GM12872 (cell line): ENCODE results near the gene GPC6.

ENCODE experiments used
- TF ChIP-seq, protein P1 (sequence below): IDR thresholded peaks from 3 replicates; pipeline ENCODE4 v1.5.1; 2011; ENCODE audit warnings: low read depth, mild to moderate bottlenecking, low read length, moderate library complexity; ENCODE audit not compliant: insufficient read depth

Gene GPC6

DNA sequence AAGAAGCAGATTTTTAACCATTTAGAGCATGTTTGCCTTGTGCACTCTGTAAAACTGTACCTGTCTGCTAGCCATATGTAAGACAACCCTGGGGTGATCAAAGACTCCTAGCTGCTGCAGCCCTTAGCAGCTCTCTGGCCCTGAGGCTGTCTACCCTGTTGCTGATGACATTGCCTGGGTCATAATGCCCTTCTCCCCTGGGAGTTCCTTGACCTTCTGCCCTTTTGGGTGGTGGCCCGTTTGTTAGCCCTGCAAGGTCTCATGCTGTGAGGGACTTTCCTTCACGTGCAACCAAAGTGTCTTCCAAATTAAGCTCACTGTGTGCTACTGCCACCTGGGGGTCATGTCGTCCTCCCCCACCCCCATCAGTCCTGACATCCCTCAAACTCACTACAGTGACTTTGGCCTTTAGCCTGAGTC, 7.4 kb downstream of the GPC6 start:
- TF ChIP-seq, protein P1, sequence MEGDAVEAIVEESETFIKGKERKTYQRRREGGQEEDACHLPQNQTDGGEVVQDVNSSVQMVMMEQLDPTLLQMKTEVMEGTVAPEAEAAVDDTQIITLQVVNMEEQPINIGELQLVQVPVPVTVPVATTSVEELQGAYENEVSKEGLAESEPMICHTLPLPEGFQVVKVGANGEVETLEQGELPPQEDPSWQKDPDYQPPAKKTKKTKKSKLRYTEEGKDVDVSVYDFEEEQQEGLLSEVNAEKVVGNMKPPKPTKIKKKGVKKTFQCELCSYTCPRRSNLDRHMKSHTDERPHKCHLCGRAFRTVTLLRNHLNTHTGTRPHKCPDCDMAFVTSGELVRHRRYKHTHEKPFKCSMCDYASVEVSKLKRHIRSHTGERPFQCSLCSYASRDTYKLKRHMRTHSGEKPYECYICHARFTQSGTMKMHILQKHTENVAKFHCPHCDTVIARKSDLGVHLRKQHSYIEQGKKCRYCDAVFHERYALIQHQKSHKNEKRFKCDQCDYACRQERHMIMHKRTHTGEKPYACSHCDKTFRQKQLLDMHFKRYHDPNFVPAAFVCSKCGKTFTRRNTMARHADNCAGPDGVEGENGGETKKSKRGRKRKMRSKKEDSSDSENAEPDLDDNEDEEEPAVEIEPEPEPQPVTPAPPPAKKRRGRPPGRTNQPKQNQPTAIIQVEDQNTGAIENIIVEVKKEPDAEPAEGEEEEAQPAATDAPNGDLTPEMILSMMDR: peak; percentile 29; the same call in 1 of the 3 replicates

DNA sequence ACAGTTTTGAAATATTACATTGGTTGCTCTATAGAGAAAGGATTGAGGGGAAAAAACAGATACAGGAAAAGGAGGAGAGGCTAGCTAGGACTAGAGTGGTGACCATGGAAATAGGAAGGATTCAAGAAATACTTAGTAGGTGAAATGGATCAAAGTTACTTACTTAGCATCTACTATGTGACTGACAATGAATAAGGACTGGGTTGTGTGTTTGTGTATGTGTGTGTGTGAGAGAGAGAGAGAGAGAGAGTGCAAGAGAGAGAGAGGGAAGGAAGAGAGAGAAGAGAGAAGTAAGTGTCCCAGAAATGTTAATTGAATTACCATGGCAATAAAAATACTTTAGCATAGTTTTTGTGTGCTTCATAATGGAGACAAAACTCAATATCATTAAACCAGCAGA, 7.9 kb downstream of the GPC6 start:
- TF ChIP-seq, protein P1: no peak

DNA sequence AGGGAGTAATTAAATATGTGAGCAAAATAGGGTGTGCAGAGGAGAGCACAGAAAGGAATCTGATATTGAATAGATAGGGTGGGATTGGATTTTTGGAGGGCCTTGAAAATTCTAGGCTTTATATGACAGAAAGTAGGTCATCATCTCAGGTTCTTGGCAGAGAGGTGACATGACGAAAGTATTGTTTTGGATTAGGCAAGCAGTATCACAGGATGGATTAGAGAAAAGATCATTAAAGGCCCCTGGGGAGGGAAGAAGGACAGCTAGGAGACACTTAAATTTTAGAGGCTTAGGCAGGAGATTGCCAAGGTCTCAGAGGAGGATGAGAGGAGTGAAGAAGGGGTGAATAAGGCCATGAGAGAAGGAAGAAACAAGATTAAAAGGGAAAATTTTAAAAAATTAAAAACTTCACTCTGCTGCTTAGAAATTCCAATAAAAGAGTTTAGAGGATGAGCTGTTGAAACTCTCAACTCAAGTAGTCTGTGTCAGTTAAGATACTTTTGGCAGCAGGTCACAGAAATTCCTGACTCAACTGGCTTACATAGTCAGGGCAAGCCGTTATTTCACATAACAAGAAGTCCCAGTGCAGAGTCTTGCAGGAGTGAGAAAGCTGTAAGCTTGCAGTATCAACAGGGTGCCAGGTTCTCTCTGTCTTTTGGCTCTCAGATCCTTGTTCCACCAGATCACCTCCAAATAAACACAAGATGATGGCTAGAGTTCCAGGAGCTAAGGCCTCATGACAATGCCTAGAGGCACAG, 8.8 kb downstream of the GPC6 start:
- TF ChIP-seq, protein P1: no peak

DNA sequence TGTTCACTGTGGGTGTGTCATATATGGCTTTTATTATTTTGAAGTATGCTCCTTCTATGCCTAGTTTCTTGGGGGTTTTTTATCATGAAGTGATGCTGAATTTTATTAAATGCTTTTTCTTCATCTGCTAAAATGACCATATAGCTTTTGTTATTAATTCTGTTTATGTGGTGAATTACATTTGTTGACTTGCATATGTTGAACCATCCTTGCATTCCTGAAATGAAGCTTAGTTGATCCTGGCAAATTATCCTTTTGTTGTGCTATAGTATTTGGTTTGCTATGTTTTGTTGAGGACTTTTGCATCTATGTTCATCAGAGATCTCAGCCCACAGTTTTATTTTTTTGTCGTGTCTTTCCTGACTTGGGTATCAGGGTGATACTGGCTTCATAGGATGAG, 12.1 kb downstream of the GPC6 start:
- TF ChIP-seq, protein P1: no peak

DNA sequence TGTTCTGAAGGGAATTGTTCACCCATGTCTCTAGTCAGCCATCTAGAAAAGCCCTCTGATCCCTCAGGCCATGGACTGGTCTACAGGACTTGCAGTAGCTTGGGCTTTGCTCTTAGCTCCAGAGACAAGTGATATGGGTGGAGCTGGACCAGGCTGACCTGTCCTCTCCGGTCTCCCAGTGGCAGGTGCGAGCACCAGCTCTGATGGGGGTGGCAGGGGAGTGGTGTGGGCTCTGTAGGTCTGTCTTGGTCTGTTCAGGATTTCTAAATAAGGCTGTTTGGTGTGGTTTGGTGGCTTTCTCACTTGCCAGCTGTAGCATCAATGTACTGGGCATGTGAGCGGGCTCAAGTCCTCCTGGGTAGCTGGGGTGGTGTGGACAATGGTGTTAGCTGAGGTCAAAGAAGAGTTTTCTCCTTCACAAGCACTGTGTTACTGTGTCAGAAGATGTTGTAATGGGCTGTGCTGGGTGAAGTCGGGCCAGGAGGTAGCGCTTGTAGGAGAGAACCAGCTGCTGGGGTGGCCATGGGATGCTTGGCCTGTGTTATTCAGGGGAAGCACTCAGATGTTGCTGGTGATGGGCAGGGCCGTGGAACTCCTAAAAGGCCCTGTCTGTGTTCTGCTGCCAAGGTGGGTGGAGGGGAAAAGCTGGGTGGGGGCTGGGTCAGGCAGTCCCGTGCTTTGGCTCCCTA, 16.9 kb downstream of the GPC6 start:
- TF ChIP-seq, protein P1: no peak

DNA sequence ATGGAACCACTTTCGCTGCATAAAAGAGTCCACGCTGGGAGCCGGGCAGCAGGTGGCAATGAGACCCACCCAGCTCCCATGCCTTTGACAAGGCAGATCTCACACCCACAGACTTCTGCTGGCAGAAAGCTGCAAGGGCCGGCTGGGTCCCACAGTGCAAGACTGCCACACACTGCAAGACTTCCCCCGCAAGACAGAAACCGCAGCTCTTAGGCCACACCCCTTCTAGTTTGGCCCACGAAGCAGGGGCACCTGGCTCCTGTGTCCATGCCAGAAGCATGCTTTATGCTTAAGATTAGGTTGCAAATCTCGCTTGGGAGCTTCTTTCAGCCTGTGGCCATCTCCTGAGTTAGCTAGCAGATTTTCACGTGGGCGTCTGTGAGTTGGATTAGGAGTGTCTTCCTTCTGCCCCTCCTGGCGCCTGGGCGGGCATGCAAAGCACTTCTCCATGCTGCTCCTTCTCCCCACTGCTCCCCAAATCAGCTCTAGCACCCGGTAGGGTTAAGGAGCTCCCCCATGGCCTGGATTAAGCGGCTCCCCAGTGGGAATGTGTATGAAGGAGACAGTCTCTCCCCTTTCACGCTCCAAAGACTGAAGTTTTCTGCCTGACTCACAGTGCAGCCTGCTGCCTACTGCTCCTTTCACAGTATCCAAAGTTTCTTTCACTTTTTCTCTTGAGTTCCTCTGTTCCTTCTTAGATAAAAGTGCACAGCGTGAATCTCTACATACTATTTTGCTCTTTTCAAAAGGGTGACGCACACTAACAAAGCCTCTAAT, 17.7 kb downstream of the GPC6 start:
- TF ChIP-seq, protein P1: no peak

DNA sequence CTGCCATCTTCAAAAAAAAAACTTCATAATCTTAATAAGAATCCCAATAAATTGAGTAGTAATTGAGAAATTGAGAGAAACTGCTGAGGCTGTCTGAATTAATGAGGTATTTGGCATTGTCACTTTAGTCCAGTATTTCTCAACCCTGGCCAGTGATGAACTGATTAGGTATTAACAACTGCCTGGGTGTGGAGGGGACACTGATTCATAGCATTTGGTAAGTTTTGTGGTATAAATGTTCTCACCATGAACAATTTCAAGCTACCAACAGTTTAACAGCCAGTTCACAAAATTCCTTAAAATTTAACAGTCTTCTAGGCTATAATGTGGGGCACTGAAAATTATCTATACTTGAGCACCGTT, 18.3 kb downstream of the GPC6 start:
- TF ChIP-seq, protein P1: no peak
